ENCODE results near the gene GTF3C4. TPM values are rescaled to one million over a fixed set of nuclear protein-coding genes. Genes with fewer than 3 reads are reported as not detected.

Gene GTF3C4
- total and polyA plus RNA-seq, 7 donors = 3.8 to 12.8 (median 9.6) TPM

DNA sequence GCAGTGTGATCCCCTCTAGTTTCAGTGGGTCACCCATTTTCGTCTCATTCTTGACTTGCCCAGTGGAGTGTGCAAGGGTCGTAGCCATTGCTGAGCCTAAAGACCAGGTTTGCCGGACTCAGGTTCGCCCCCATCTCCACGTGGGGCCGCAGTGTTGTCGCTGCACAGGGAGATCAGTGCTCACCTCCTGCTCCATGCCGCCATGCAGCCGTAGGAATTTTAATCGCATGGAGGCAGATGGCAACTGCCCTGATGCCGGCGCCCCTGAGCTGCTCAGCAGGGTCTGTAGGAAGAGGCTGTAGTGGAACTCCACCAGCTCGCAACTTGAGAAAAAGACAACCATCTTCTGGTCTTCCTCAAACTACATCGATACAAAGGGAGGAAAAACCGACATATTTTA, 24.6 kb upstream of the GTF3C4 start:
- ATAC-seq = no peak
- Histone ChIP-seq H3K36me3 (ENCODE audit: insufficient read depth in 1 of 2, low read depth in 1 of 2) (peaks cover 14 to 100% of the 10 kb centered on the region in 2 donors), H3K9me3 (no peaks in the 10 kb centered on the region), H3K4me1 (no peaks in the 10 kb centered on the region), H3K27me3 (ENCODE audit: insufficient read depth in 3 of 3, low read length in 2 of 3) (no peaks in the 10 kb centered on the region), H3K27ac (no peak overlapping the region), H3K4me3 (no peak overlapping the region)
- WGBS, 3 donors = 96 to 97% (median 97%) methylated on average over 15 of the region's 15 CpGs
- intact Hi-C loops (cut with DNase I) = no loop called here
- no peak for TF ChIP-seq CTCF (IDR thresholded peaks at IDR 0.05)
- DNase-seq = no peak

DNA sequence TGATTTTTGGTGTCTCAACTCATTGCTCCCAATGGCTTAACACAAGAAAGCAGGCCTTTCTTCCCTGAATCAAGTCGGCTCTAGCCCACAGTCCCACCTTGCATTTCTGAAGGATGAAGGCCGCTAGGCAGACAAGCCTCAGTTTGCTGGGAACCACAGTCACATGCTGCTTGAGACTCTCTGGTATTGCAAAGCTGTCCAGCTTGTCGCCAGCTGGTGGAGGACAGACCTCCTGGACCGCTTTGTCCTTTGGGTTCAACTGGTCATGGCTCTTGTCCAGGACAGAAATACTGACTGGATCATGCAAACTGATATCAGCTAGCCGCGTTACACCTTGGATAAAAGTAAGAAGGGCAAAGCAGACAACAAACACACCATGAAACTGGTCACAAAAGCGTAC, 23.5 kb upstream of the GTF3C4 start:
- Histone ChIP-seq H3K27ac (no peak overlapping the region), H3K9me3 (no peaks in the 10 kb centered on the region), H3K4me1 (no peaks in the 10 kb centered on the region), H3K27me3 (ENCODE audit: insufficient read depth in 3 of 3, low read length in 2 of 3) (no peaks in the 10 kb centered on the region), H3K4me3 (no peak overlapping the region), H3K36me3 (ENCODE audit: insufficient read depth in 1 of 2, low read depth in 1 of 2) (peaks cover 19 to 100% of the 10 kb centered on the region in 2 donors)
- 64 to 88% (median 68%) methylated on average over 7 of the region's 7 CpGs for WGBS, 3 donors
- DNase-seq = no peak
- ATAC-seq = peak in 2 of 4 donors; percentile 33 to 46
- no peak for TF ChIP-seq CTCF (IDR thresholded peaks at IDR 0.05)
- intact Hi-C loops (cut with DNase I) = no loop called here

DNA sequence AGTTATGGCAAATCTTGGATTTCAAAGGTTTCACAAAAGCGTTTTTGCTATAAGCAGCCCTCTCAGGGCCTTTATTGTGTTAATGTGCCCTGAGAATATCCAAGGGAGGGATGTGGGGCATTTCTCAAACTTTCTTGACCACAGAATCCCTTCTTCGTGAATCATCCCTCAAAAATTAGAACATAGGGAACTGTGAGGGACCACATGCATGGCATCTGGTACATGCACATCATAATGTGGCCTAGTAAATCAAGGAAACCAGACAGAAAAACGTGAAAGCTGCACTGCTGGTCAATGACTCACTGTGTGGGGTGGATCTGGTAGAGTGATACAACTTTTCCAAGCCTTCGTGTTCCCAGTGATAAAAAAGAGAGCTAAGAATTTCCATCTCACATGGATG, 22.9 kb upstream of the GTF3C4 start:
- intact Hi-C loops (cut with DNase I) = no loop called here
- DNase-seq (no peak), ATAC-seq (no peak)
- TF ChIP-seq CTCF (IDR thresholded peaks at IDR 0.05) = no peak
- no peak overlapping the region for H3K4me3 ChIP-seq
- H3K27ac ChIP-seq = no peak overlapping the region
- no peaks in the 10 kb centered on the region for H3K9me3 ChIP-seq
- 83 to 90% (median 85%) methylated on average over 4 of the region's 4 CpGs for WGBS, 3 donors
- no peaks in the 10 kb centered on the region for H3K27me3 ChIP-seq (ENCODE audit: insufficient read depth in 3 of 3, low read length in 2 of 3)
- H3K4me1 ChIP-seq = no peaks in the 10 kb centered on the region
- peaks cover 14 to 100% of the 10 kb centered on the region in 2 donors for H3K36me3 ChIP-seq (ENCODE audit: insufficient read depth in 1 of 2, low read depth in 1 of 2)

- DNase-seq = no peak
- no peaks in the 10 kb centered on the region for H3K4me1 ChIP-seq
- WGBS, 3 donors = 80 to 97% (median 82%) methylated on average over 2 of the region's 2 CpGs
Measured at GRCh38 chr9:132647806-132648205, 22.5 kb upstream of the GTF3C4 start.

More at GRCh38 chr9:132647806-132648205, 22.5 kb upstream of the GTF3C4 start:
- Histone ChIP-seq H3K36me3 (ENCODE audit: insufficient read depth in 1 of 2, low read depth in 1 of 2) (peaks cover 14 to 98% of the 10 kb centered on the region in 2 donors), H3K27me3 (ENCODE audit: insufficient read depth in 3 of 3, low read length in 2 of 3) (no peaks in the 10 kb centered on the region), H3K4me3 (no peak overlapping the region), H3K9me3 (no peaks in the 10 kb centered on the region), H3K27ac (no peak overlapping the region)
- TF ChIP-seq CTCF (IDR thresholded peaks at IDR 0.05) = no peak
- ATAC-seq = no peak
- intact Hi-C loops (cut with DNase I) = no loop called here

Measured in psoas muscle (tissue), 8 donors.